HG03565 (cell line): ENCODE results near the gene ADGRD1.
"Not testable (repeated sequence)": the region's sequence is repeated elsewhere in the genome, so short reads cannot be mapped to it uniquely, and the experiment has no call there.

ENCODE experiments used
- ATAC-seq: cut with Tn5 transposase; IDR thresholded peaks from one replicate; pipeline ENCODE4 v1.9.1; 2021; ENCODE audit warnings: mild to moderate bottlenecking, moderate library complexity; ENCODE audit not compliant: unreplicated experiment

ADGRD1 gene

DNA sequence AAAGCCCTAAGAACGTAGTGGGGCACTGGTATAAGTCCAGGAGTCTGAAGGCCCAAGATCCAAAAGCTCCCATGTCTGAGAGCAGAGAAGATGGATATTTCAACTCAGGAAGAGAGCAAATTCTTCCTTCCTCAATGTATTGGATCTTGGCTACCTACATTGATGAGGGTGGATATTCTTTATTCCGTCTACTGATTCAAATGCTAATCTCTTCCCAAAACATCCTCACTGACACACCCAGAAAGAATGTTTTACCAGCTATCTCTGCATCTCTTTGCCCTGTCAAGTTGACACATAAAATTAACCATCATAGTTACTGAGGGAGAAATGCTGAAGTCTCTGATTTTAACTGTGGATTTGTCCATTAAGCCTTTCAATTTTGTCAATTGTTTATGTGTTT lies 16.6 kb upstream of the ADGRD1 start:
- no peak for ATAC-seq

DNA sequence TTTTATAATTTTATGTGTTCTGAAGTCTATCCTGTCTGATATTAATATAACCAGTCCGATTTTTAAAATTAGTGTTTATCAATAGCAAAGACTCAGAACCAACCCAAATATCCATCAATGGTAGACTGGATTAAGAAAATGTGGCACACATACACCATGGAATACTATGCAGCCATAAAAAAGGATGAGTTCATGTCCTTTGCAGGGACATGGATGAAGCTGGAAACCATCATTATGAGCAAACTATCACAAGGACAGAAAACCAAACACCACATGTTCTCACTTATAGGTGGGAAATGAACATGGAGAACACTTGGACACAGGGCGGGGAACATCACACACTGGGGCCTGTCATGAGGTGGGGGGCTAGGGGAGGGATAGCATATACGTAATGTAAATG lies 16.2 kb upstream of the ADGRD1 start:
- ATAC-seq: not testable (repeated sequence)

DNA sequence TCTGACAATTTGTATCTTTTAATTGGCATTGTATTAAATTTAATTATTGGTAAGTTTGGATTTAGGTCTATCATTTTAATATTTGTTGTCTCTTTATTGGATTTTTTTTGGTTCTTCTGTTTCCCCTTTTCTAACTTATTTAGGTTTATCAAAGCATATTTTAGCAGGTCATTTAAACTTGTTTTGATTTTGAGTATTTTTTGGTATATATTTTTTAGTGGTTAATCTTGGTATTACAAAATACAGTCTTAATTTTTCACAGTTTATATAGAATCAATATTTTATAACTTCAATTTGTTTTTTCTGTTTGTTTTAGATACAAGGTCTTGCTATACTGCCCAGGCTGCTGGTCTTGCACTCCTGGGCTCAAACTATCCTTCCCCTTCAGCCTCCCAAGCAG lies 15.5 kb upstream of the ADGRD1 start:
- no peak for ATAC-seq

DNA sequence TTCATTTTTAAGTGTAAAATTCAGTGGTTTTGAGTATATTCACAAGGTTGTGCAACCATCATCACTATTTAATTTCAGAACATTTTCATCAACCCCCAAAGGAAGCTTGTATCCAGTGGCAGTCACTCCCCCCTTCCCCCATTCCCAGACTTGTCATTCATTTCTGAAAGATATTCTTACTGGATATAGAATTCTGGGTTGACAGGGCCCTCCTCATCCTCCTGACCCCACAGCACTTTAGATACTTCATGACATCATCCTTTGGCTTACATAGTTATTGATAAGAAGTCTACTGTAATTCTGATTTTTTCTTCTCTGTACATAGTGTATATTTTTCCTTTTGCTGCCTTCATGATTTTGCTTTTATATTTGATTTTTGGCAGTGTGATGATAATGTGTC lies 8.8 kb upstream of the ADGRD1 start:
- no peak for ATAC-seq

DNA sequence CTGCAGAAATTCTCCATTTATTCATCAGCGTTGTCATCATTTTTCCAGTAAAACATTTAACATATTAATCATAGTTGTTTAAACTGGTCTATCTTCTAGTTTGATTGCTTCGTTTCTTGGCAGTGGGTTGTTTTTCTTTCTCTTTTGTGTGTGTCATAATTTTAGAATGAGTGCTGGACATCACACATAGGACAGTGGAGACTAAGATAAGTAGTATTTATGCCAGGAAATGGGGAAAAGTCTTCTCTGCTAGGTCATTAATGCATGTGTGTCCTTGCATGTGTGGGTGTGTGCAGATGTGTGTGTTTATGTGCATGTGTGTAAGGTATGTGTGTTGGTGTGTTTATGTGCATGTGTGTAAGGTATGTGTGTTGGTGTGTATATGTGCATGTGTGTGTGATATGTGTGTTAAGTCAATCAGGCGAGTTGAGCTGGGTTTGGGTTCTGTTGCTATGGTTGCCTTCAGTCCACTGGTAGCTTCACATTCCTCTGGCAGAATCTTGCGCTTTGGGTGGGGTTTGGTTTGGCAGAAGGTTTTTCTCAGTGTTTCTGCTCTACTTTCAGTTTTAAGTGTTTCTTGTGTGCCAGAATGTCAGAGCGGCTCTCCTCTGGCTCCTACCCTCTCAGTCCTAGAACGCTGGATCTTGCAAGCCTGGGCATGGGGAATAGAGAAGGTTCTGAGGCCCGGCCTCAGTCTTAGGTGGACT lies 7.8 kb upstream of the ADGRD1 start:
- no peak for ATAC-seq

DNA sequence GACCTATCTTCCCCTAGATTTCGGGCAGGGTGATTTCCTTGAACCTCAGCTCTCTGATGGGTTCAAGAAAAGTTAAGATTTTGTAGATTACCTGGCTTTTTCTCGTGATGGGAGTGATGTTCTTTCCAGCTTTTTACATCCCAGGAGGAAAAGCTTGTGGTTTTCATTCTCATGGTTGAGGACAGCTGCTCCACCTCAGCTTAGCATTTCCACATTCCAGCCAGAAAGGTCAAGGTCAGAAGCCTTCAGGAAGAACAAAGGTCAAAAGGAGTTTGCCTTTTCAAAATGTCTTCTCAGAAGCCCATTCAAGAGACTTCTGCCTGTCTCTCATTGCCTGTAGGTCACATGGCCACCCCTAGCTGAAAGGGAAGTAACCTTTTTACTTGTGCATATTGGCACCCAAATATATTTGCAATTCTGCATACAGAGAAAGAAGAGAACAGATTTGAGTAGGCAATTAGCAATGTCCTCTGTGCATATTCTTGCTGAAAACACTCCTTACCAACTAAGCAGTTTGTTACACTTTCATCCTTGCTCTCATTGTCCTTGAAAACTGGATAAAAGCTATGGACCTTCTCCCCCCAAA lies 6.6 kb upstream of the ADGRD1 start:
- no peak for ATAC-seq

DNA sequence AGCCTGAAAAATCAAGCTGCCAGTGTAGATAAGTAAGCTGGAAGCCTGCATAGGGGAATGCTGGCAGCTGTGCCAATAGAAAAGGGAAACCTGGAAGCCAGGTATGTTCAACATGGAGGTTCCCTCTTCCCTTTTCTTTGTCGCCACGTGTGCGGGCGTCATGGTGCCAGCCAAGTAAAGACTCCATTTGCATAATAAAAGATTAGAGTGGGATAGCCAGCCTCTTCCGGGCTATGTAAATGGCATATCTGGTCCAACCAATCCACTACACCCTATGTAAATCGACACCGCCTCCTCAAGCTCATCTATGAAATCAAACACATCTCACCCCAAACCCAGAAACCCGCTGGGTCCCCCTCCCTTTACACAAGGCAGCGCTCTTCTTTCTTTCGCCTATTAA lies 5.6 kb upstream of the ADGRD1 start:
- ATAC-seq: no peak

DNA sequence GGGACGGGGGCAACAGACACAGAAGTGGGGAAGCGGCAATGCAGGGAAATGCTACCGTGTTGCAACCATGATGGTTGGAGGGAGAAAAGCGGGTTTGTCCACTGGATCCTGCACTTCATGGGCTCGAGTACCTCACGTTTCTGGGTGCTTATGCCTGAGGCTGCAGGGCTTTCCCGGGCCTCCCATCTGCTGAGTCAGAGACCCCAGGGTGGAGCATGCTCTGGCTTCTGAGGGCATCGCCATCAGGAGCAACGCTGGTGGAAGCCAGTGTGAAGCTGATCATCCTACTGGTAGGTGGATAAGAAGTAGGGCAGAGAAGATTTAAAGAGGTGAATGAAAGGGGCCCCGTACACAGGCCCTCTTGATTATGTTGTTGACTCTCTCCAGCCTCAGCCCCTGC lies 5.0 kb upstream of the ADGRD1 start:
- no peak for ATAC-seq

DNA sequence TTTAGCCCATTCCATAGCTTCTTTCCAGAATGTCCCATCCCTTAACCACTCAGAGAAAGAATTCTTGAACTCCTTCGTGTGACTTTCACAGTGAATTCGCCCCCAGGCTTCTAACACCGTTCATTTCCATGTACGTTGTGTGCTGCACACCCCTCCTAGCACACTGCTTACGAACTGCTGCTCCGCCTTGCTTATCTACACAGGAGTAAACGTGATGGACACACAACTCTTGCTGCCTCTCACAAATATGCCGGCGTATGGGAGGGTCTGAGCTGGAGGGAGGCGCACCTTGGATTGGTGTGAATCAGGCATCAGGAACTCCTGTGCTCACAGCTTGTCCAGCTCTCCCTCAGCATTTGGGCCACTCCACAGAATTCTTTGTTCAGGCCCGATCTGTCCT lies 3.9 kb upstream of the ADGRD1 start:
- no peak for ATAC-seq

DNA sequence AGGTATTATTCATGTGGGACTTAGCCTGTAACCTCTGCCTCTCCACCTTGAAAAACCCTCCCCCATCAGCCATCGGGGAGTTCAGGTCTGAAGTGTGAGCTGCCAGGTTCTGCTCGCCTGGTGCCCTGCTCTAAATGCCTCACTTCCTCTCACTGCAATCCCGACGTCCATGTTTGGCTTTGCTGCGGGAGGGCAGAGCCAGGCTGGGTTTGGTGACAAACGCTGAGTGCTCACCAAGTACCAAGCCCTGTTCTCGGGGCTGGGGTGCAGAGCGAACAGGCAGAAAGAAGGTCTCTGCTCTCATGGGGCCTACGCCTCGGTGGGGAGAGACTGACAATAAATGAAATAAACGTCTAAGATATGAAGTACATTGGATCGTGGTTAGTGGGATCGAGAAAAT lies 2.1 kb upstream of the ADGRD1 start:
- no peak for ATAC-seq

DNA sequence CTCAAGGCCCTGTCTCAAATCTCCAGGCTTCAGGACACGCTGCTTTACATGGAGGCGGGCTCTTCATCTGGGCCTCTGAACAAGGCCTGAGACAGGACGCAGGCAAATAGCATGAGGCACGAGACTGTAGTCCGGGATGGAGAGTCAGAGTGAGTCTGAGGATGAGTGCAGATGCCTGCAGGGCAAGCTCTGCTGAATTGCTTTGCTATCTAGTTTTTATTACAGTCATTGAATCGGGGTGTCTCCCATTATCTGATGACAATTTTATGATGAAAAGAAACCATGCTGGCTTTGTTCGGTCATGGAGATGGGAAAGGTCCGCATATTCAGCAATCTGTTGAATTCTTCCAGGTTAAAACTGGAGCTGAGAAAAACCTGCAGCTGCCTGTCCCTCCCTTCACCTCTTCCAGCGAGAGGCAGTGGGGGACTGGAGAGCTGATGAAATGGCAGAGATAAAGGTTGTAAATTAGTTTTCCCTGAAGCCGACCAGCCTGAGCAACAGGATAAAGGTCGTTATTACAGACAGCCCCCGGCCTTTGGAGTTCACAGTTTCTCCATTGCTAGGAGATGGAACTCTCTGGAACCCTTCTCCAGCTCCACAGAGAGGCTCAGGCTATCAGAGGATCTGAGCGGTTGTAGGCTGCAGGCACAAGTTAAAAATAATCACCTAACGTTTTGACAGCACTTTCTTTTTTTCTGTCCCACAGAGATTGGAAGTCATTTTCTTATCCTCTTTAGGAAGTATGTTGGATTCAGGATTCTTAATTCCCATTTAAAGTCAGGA lies 1.3 kb upstream of the ADGRD1 start:
- ATAC-seq: no peak

DNA sequence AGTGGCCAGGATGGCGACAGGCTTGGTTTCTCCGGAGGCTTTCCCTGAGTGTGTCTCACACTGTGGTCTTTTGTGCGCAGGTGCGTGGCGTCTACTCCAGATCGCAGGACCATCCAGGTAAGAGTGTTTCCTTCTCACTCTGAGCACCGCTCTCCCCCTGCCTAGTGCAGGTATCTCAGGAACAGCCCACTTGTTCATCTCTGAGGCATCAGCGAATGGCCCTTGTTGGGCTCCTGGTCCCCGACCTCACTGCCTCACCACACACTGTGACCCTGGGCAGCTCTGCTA lies 781 bp downstream of the ADGRD1 start:
- no peak for ATAC-seq

DNA sequence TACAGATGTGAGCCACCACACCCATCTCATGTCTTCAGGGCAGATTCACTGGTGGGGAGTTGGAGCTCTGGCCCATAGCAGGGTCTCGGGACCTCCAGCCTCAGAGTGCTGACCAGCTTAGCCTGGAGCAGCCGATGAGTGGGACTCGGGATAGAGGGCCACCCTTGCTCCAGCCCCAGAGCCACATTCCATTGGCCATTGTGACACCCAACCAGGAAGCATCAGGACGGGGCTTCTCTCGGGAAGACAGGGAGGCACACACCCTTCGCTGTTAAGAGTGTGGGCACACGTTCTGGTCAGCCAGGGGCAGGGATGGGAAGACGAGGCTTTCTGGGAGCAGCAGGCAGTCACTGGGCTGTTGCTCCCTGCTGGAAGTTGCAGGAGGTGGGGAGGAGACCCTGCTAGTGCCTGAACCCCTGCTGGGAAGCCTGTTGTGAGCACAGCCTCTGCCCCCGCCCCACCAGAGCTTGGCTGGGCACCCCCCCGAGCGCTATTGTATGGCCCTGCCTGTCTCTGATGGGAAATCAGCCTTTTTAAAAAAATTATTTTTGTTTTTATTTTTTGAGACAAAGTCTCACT lies 1.6 kb downstream of the ADGRD1 start:
- ATAC-seq: no peak

DNA sequence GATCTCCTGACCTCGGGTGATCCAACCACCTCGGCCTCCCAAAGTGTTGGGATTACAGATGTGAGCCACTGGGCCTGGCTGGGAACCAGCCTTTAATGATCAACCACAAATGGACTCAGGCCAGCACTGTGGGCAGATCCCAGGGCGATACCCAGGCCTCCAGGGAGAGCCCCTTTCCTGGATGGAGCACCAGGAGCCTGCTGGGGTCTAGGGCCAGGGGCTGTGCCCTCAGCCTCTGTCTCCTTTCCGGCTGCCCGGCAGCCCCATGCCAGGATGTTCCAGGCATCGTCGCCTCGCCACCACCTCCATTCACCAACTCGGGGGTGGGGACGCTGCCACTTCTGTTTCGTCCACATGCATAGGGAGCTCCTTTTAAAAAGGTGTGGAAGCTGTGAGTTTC lies 2.3 kb downstream of the ADGRD1 start:
- ATAC-seq: no peak

DNA sequence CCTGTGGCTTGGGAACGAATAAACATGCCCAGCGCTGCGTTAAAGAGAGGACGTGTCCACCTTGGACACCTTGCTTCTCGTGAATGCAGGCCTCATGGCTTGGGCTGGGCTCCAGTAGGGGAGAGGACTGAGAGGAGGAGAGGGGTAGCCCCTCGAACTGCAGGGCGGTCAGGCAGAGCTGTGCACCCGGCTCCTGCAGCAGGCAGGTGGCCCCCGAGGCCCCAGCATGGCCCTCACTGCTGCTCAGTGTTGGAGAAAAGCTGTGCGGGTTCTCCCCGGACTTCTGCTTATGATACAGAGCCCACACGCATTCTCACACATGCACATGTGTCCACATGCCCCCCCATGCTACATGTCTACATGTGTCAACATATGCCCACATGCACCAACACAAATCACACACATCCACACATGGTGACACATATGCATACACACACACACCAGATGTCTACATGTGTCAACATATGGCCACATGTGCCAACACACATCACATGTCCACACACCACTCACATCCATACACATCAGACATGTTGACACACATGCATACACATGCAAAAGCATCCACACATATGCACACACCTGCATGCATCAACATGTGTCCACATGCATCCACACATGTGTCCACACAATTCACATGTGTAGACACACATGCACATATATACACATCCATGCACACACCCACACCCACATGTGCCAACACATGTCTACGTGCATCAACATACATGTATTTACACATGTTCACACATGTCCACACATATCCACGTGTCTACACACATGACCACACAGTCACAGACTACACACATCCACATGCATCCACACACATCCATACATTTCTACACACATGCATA lies 3.0 kb downstream of the ADGRD1 start:
- ATAC-seq: no peak

DNA sequence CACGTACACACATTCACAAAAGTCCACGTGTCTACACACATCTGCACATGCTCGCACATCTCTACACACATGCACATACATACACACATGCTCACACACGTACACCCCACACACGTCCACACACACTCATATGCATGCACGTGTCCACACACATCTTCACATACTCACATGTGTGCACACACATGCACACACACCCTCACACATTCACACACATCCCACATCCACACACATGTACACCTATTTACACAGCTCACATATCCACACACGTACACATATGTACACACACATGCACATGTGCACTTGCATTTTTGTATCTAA lies 3.6 kb downstream of the ADGRD1 start:
- ATAC-seq: no peak

DNA sequence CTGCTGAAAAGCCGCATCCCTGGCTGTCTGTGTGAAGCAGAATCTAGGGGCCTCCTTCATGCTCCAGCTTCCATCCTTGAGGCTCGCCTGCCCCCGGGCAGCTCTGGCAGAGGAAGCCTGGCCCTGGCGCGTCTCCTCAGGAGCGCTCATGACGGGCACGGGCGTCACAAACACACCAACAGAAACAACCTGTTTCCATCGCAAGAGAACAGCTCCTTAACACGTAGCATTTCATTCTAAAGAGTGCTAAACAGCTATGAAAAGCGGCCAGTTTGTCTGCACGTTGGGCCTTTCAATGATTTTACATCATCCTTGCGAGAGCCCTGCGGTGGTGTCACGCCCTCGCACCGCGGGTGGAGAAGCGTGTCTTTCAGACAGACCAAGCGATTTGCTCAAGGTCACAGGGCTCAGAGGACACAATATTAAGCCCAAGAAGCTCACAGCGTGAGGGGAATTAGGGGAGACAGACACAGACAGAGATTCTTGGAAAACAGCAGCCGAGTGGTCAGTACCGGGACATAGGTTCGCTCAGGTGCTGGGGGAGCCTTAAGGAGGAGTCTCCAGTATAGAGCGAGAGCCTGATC lies 4.9 kb downstream of the ADGRD1 start:
- no peak for ATAC-seq

DNA sequence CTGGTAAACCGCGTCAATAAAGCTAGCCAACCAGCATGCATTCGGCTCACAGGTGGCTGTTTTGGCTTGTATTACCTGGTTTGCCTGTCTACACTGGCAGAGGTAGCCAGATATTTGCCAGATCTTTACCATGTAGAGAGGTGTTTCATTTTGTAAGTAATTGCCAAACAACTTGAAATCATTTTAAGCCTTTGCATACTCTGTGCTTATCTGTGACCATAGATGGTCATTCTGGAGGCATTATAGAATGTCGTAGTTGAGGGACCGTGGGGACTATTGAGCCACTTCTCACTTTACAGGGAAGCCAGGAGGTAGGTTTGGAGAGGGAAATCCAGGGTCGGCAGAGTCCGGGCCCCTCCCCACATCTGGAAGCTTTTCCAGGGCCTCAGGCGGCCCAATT lies 5.9 kb downstream of the ADGRD1 start:
- ATAC-seq: no peak

DNA sequence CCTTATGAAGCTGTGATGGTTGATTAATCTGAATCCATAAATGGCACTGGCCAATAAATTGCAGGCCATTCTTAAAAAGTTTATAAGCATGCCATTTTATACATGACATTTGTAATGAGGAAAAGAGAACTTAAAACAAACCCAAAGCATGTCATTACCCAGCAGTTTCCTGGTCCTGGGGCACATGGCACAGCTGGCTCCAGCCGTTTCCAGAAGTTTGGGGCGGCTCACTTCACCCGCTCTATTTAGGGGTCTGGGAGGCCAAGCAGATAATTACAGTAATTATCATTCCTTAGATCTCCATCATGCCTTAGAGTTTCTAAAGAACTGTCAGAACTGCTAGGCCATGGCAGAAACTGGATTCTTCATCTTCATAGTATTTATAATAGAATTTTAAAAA lies 6.4 kb downstream of the ADGRD1 start:
- ATAC-seq: no peak

DNA sequence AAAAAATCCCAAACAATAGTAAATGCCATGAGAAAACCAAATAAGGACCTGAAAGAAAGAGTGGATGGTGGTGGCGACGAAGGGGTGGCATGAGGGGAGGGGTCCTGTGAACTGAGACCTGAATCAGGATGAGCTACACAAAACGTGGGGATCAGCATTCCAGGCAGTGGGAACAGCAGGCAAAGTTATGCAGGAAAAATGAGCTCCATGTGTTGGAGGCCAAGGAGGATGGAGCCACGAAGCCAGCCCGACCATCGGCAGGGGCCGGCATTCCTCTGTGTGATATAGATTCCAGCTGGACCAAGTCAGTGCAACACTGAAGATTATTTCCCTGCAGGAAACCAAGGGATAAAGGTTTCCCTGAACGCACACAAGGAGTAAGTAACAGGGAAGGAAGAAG lies 7.1 kb downstream of the ADGRD1 start:
- no peak for ATAC-seq

DNA sequence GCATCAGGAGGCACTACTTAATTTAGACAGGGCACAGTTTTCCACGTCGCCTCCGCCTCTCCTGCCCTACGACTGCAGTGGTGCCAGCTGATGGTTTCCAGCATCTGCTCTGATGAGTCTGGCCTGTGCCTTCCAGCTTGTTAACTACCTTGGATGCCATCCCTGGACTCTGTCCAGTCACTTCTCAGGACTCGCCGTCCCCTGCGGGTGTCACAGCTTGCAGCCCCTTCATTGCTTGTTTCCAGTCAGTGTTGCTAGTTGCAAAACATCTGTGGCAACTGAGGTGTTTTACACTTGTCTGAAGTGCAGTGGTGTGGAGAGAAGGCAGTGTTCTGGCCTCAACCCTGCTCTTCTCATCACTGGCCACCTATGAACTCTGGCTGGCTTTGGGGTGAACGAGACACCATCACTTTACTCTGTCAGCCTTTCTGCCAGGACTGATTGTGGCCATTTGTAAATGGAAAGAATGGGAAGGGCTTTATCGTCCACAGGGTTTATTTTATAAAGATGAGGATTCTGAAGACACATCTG lies 8.3 kb downstream of the ADGRD1 start:
- no peak for ATAC-seq
